NCI-H1930 (cell line): ENCODE data around the gene VPS35L.

Experiments
- DNase-seq, 2 experiments: peaks; one replicate each; lab custom pipeline; 2025; lab: John Stamatoyannopoulos, UW

The VPS35L gene

GRCh38 chr16:19749571-19750080 lies 194.1 kb downstream of the VPS35L start:
- DNase-seq, result no peak
